ENCODE measurements around the gene SEMA6B.

The SEMA6B gene

DNA sequence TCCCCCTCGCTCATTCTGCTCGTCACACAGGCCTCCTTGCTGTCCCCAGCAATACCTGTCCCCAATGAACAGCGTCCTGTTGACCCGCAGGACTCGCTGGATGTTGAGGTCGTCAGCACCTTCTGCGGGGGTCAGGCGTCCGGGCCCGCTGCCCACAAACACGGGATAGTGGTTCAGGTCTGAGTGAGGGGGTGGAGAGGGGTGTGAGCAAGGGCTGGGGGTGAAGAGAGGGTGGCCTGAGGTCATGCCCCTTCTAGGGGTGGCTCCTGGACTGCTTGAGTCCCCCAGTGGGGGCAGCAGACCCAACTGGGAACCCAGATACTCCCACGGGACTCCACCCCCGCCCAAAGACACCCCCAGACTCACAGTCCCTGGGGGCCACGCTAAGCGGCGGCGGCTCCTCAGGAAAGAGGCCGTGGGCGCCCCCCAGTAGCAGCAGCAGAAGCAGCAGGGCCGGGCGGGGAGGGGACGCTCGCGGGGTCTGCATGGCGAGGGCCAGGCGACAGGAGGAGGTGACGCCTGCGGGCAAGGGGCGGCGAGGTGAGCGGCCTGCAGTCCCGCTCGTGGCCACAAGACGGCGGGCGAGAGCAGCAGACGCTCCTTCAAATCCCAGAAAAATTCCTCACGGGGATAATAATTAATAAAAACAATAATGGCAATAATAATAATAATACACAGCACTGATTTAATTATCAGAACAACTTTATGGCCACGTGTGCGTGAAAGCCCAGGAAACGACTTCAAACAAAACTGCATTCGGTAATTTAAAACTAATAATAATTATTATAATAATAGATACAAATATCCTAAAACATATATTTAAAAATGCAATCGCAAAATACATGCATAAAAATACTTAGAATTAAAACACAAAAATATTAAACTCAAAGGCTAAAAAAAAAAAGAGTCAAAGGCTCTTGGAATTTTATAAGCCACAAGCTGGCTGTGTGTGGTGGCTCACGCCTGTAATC, 1.2 kb downstream of the SEMA6B start:
- peak overlapping the region; percentile 39 for H3K4me2 ChIP-seq (ENCODE audit: low read length)
- H2AFZ ChIP-seq (ENCODE audit: low read depth, low read length): no peak overlapping the region

DNA sequence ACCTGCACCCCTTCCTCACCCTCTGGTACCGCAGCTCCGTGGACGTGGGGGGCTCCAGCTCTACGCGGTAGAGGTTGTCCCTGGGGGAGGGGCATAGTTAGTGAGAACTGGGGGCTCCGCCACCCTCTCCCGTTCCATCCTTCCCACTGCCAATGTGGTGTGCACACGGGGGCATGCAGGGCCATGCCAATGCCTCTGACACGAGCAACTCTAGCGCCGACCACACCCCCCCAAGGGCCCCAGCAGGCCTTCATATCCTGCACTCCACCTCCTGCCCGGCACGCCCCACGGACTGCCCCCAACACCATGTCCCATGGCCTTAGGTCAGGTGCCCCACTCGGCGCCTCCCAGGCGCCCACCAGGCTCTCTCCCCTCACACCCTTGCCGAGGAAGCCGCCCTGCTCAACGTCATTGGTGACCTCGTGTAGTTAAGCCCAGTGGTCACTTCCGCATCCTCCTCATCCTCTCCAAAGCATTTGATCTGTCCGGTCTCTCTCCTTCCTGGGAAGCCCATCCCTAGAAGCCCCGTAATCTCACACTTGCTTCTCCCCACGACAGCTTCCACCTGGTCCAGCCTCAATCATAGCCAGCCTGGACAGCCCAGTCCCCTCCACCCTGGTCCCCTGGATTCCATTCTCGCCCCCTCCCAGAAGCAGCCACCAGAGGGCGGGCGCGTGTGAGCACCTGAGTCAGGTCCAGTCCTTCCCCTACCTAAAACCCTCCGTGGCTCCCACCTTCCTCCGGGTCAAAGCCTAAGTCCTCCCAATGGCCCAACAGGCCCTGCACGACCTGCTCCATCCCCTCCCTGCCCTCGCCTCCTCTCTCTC, 2.1 kb downstream of the SEMA6B start:
- Histone ChIP-seq H3K4me1 (ENCODE audit: low read length) (no peaks in the 10 kb centered on the region), H2AFZ (ENCODE audit: low read depth, low read length) (no peak overlapping the region), H3K4me2 (ENCODE audit: low read length) (no peak overlapping the region)

More for the DNA sequence above, 1.2 kb downstream of the SEMA6B start:
- H3K9ac ChIP-seq (ENCODE audit: low read length): no peak overlapping the region
- H3K4me1 ChIP-seq (ENCODE audit: low read length): no peaks in the 10 kb centered on the region
- no peak overlapping the region for H3K4me3 ChIP-seq (ENCODE audit: low read length)
- H3K27ac ChIP-seq (ENCODE audit: low read length): no peak overlapping the region
- no peaks in the 10 kb centered on the region for H3K27me3 ChIP-seq (ENCODE audit: low read depth, low read length)
- peaks cover 4% of the 10 kb centered on the region; the same call in 1 of the 2 replicates for H4K20me1 ChIP-seq (ENCODE audit: insufficient read depth, low read length)
- H3K36me3 ChIP-seq (replicated peaks; ENCODE audit: low read depth, low read length): peaks cover 26% of the 10 kb centered on the region
- no peaks in the 10 kb centered on the region for H3K9me3 ChIP-seq (ENCODE audit: insufficient read depth, low read length)
- no peak for TF ChIP-seq EZH2phosphoT487 (IDR thresholded peaks at IDR 0.05; ENCODE audit: low read depth)
- TF ChIP-seq, protein P1, sequence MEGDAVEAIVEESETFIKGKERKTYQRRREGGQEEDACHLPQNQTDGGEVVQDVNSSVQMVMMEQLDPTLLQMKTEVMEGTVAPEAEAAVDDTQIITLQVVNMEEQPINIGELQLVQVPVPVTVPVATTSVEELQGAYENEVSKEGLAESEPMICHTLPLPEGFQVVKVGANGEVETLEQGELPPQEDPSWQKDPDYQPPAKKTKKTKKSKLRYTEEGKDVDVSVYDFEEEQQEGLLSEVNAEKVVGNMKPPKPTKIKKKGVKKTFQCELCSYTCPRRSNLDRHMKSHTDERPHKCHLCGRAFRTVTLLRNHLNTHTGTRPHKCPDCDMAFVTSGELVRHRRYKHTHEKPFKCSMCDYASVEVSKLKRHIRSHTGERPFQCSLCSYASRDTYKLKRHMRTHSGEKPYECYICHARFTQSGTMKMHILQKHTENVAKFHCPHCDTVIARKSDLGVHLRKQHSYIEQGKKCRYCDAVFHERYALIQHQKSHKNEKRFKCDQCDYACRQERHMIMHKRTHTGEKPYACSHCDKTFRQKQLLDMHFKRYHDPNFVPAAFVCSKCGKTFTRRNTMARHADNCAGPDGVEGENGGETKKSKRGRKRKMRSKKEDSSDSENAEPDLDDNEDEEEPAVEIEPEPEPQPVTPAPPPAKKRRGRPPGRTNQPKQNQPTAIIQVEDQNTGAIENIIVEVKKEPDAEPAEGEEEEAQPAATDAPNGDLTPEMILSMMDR (IDR thresholded peaks at IDR 0.05; ENCODE audit: low read depth, low read length): peak; percentile 80
- H3K79me2 ChIP-seq (ENCODE audit: low read length): no peaks in the 10 kb centered on the region

DNA sequence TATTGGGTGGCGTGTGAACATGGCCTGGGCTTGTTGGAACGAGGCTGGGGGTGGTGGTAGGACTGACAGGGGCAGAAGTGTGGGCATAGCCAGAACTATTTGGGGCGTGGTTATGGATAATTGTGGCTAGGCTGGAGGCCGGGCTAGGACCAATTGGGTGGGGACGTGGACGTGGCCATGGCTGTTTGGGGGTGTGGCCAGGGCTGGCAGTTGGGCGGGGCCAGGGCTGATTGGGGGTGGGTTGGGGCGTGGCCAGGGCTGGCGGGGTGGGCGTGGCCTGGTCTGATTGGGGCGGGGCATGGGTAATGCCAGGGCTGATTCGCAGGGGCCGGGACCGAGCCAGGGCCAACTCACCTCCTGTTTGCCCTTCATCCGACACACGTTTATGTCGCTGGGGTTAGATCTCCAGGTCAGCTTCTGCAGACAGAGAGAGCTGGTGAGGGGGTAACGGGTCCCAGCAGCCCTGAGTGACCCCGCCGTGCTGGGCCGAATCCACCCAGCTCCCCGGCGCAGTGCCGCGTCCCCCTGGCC, 2.8 kb downstream of the SEMA6B start:
- Histone ChIP-seq H3K27ac (ENCODE audit: low read length) (no peak overlapping the region), H3K4me1 (ENCODE audit: low read length) (no peaks in the 10 kb centered on the region), H2AFZ (ENCODE audit: low read depth, low read length) (no peak overlapping the region), H3K36me3 (replicated peaks; ENCODE audit: low read depth, low read length) (peaks cover 40% of the 10 kb centered on the region), H3K4me3 (ENCODE audit: low read length) (no peak overlapping the region), H3K4me2 (ENCODE audit: low read length) (no peak overlapping the region), H3K79me2 (ENCODE audit: low read length) (no peaks in the 10 kb centered on the region), H3K9me3 (ENCODE audit: insufficient read depth, low read length) (no peaks in the 10 kb centered on the region), H4K20me1 (ENCODE audit: insufficient read depth, low read length) (peaks cover 4% of the 10 kb centered on the region; the same call in 1 of the 2 replicates), H3K27me3 (ENCODE audit: low read depth, low read length) (no peaks in the 10 kb centered on the region), H3K9ac (ENCODE audit: low read length) (no peak overlapping the region)
- no peak for TF ChIP-seq EZH2phosphoT487 (IDR thresholded peaks at IDR 0.05; ENCODE audit: low read depth)
- TF ChIP-seq, protein P1 (IDR thresholded peaks at IDR 0.05; ENCODE audit: low read depth, low read length): no peak

More for the DNA sequence above, 2.1 kb downstream of the SEMA6B start:
- TF ChIP-seq EZH2phosphoT487 (IDR thresholded peaks at IDR 0.05; ENCODE audit: low read depth): no peak
- TF ChIP-seq, protein P1 (IDR thresholded peaks at IDR 0.05; ENCODE audit: low read depth, low read length): peak; percentile 35
- Histone ChIP-seq H3K36me3 (replicated peaks; ENCODE audit: low read depth, low read length) (peaks cover 35% of the 10 kb centered on the region), H3K4me3 (ENCODE audit: low read length) (no peak overlapping the region), H3K27me3 (ENCODE audit: low read depth, low read length) (no peaks in the 10 kb centered on the region), H3K9ac (ENCODE audit: low read length) (no peak overlapping the region), H3K27ac (ENCODE audit: low read length) (no peak overlapping the region), H4K20me1 (ENCODE audit: insufficient read depth, low read length) (peaks cover 4% of the 10 kb centered on the region; the same call in 1 of the 2 replicates), H3K9me3 (ENCODE audit: insufficient read depth, low read length) (no peaks in the 10 kb centered on the region), H3K79me2 (ENCODE audit: low read length) (no peaks in the 10 kb centered on the region)
